ENCODE results near the gene SFXN2. TPM values are rescaled to one million over a fixed set of nuclear protein-coding genes. Genes with fewer than 3 reads are reported as not detected.

The SFXN2 gene
- total RNA-seq, 1 experiment from 2014 or later: 21.2 TPM

DNA sequence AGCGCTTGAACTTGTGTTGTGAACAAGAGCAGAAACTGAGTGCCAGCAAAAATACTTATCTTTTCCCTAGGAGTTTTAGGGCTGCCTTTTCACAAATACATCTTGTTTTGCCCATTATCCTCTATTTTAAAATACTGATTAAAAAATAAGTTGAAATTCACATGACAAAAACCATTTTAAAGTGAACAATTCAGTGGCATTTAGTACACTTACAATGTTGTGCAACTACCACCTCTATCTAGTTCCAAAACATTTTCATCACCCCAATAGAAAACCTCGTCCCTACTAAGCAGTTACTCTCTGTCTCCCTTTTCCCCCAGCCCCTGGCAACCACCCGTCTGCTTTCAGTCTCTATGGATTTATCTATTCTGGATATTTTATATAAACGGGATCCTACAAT lies 30.7 kb downstream of the SFXN2 start (continued):
- no peak for TF ChIP-seq GRHL2 (CRISPR knock-in tag; IDR thresholded peaks at IDR 0.05; ENCODE audit: insufficient replicate concordance, severe bottlenecking)
- TF ChIP-seq, protein P1, sequence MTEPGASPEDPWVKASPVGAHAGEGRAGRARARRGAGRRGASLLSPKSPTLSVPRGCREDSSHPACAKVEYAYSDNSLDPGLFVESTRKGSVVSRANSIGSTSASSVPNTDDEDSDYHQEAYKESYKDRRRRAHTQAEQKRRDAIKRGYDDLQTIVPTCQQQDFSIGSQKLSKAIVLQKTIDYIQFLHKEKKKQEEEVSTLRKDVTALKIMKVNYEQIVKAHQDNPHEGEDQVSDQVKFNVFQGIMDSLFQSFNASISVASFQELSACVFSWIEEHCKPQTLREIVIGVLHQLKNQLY (CRISPR knock-in tag; IDR thresholded peaks at IDR 0.05): no peak
- TF ChIP-seq KAT7 (CRISPR knock-in tag; IDR thresholded peaks at IDR 0.05; ENCODE audit: borderline replicate concordance): no peak
- TF ChIP-seq GABPB1 (CRISPR knock-in tag; IDR thresholded peaks at IDR 0.05): no peak
- TF ChIP-seq CDX4 (CRISPR knock-in tag; IDR thresholded peaks at IDR 0.05; ENCODE audit: borderline replicate concordance): no peak
- TF ChIP-seq PREB (CRISPR knock-in tag; IDR thresholded peaks at IDR 0.05; ENCODE audit: borderline replicate concordance): no peak

- H3K4me3 Mint-ChIP-seq: no peak overlapping the region
- H3K36me3 Mint-ChIP-seq: no peaks in the 10 kb centered on the region
- peaks cover 7% of the 10 kb centered on the region for H3K4me1 Mint-ChIP-seq
- ATAC-seq (no peak), DNase-seq (ENCODE audit: low spot score) (no peak)
- ChIA-PET CTCF (interaction anchor here (1.0 to 2.5 kb wide), 7 partner anchors 9 to 149 kb away, joined by 3 to 11 read pairs (median 4); partner anchors contain the start of gene WBP1L), POLR2A (no interaction called here)
- no peaks in the 10 kb centered on the region for H3K9me3 Mint-ChIP-seq
- no peak overlapping the region for H3K27ac Mint-ChIP-seq
- H3K27me3 Mint-ChIP-seq (ENCODE audit: low read depth): no peaks in the 10 kb centered on the region
- TF ChIP-seq ZNF512 (CRISPR knock-in tag; IDR thresholded peaks at IDR 0.05; ENCODE audit: borderline replicate concordance) (no peak), ELF4 (CRISPR knock-in tag; IDR thresholded peaks at IDR 0.05; ENCODE audit: low read depth) (no peak)
These were observed 38.0 kb downstream of the SFXN2 start for GRCh38 chr10:102752266-102752930.

GRCh38 chr10:102752934-102753664 lies 38.7 kb downstream of the SFXN2 start:
- Mint-ChIP-seq H3K4me1 (peaks cover 7% of the 10 kb centered on the region), H3K27me3 (ENCODE audit: low read depth) (no peaks in the 10 kb centered on the region), H3K9me3 (no peaks in the 10 kb centered on the region), H3K4me3 (no peak overlapping the region), H3K27ac (peak overlapping the region; percentile 49), H3K36me3 (no peaks in the 10 kb centered on the region)
- CTCF ChIA-PET: interaction anchor here (0.5 to 2.5 kb wide), 17 partner anchors 9 to 524 kb away, joined by 3 to 11 read pairs (median 3); partner anchors contain the start of genes ARL3 and WBP1L
- TF ChIP-seq CTCF (IDR thresholded peaks at IDR 0.05) (0 out of 2 replicates have a peak, but pooled peaks have one; percentile 12), STAT6 (CRISPR knock-in tag; conservative IDR thresholded peaks at IDR 0.05; ENCODE audit: low read depth) (no peak)
- POLR2A ChIA-PET: no interaction called here
- DNase-seq (ENCODE audit: low spot score) (no peak), ATAC-seq (peak; percentile 96)
